GM18505 (cell line): ENCODE results near the gene KCNA3.
"Not testable (repeated sequence)": the region's sequence is repeated elsewhere in the genome, so short reads cannot be mapped to it uniquely, and the experiment has no call there.

Experiments used
- ATAC-seq: cut with Tn5 transposase; IDR thresholded peaks from one replicate; pipeline ENCODE4 v1.9.1; 2021; ENCODE audit not compliant: unreplicated experiment
- POLR2A ChIP-seq: IDR thresholded peaks from 4 replicates; pipeline ENCODE4 v1.6.1; 2011; ENCODE audit warnings: borderline replicate concordance; ENCODE audit not compliant: insufficient read depth, insufficient read length; ENCODE audit errors: extremely low read depth

KCNA3 gene

GRCh38 chr1:110673197-110673701 is 1.5 kb downstream of the KCNA3 start:
- TF ChIP-seq POLR2A = no peak
- no peak for ATAC-seq

- peak; percentile 44 for TF ChIP-seq POLR2A
- no peak for ATAC-seq
These were observed 2.0 kb downstream of the KCNA3 start for GRCh38 chr1:110672753-110673108.

- no peak for TF ChIP-seq POLR2A
- no peak for ATAC-seq
These were observed 2.6 kb downstream of the KCNA3 start for GRCh38 chr1:110672001-110672752.

- no peak for TF ChIP-seq POLR2A
- no peak for ATAC-seq
These were observed 3.4 kb downstream of the KCNA3 start for GRCh38 chr1:110671361-110671760.

GRCh38 chr1:110668549-110668948 is 6.2 kb downstream of the KCNA3 start:
- no peak for TF ChIP-seq POLR2A
- ATAC-seq = no peak

GRCh38 chr1:110667776-110668175 is 7.0 kb downstream of the KCNA3 start:
- TF ChIP-seq POLR2A = no peak
- ATAC-seq = no peak

GRCh38 chr1:110663241-110663640 is 11.5 kb downstream of the KCNA3 start:
- TF ChIP-seq POLR2A = no peak

GRCh38 chr1:110659559-110659958 is 15.2 kb downstream of the KCNA3 start:
- ATAC-seq = not testable (repeated sequence)

More at GRCh38 chr1:110663241-110663640, 11.5 kb downstream of the KCNA3 start:
- no peak for ATAC-seq

GRCh38 chr1:110657351-110657750 is 17.4 kb downstream of the KCNA3 start:
- no peak for ATAC-seq
- TF ChIP-seq POLR2A = no peak

GRCh38 chr1:110650609-110651008 is 24.1 kb downstream of the KCNA3 start:
- no peak for ATAC-seq
- no peak for TF ChIP-seq POLR2A

GRCh38 chr1:110648417-110648816 is 26.3 kb downstream of the KCNA3 start:
- no peak for ATAC-seq
- TF ChIP-seq POLR2A = no peak

- no peak for ATAC-seq
- TF ChIP-seq POLR2A = no peak
These were observed 27.4 kb downstream of the KCNA3 start for GRCh38 chr1:110647254-110647891.

GRCh38 chr1:110645821-110646735 is 28.7 kb downstream of the KCNA3 start:
- no peak for ATAC-seq
- no peak for TF ChIP-seq POLR2A

- ATAC-seq = no peak
- no peak for TF ChIP-seq POLR2A
These were observed 29.5 kb downstream of the KCNA3 start for GRCh38 chr1:110645211-110645610.

GRCh38 chr1:110643879-110644472 is 30.8 kb downstream of the KCNA3 start:
- ATAC-seq = no peak
- no peak for TF ChIP-seq POLR2A
